ENCODE measurements around the gene SCML2. TPM values are rescaled to one million over a fixed set of nuclear protein-coding genes. Genes with fewer than 3 reads are reported as not detected.

The SCML2 gene
- total and polyA plus RNA-seq, 2 of the 8 experiments (the other 6 are each of a cell fraction or from before 2014, with no cell fraction given) = 14.6 to 18.9 TPM

DNA sequence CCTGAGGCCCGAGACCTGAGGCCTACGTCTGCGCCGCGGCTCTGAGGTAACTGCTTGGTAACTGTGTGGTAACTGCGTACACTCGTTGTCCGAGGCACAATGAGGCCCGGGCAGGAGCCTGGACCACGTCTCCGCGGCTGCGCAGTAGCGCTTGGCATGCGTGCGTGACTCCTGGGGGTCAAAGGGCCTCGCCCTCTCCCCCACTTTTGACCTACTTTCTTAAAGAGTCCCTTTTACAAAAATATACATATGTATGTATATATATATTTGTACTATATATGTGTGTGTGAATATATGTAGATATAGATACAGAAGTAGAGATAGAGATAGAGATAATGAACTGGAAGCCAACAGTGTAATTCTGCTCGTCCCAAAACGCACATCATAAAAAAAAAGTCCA, 133.7 kb downstream of the SCML2 start, which contains the start of gene BEND2:
BEND2 (minus strand) TSS at position 101 of the 400 bp plus-strand sequence. CDS start 136 bp downstream, outside the sequence.
- H3K79me2 ChIP-seq (ENCODE audit: control insufficient read depth in 1 of 2, insufficient read depth in 2 of 2, low read length in 2 of 2) = no peaks in the 10 kb centered on the region
- H4K91ac ChIP-seq (replicated peaks; ENCODE audit: insufficient read length, low read length) = no peak within 1 kb of the TSS
- no peak within 1 kb of the TSS for H2AFZ ChIP-seq (ENCODE audit: low read length)
- POLR2A ChIA-PET (ENCODE audit: partially characterized antibody) = no interaction called here
- no peak within 1 kb of the TSS for H3K4me2 ChIP-seq (ENCODE audit: insufficient read depth in 1 of 2, low read depth in 2 of 2, low read length in 2 of 2)
- no peaks in the 10 kb centered on the region for H4K20me1 ChIP-seq (replicated peaks in 1 of 2; ENCODE audit: control insufficient read depth in 1 of 2, insufficient read depth in 2 of 2, low read length in 2 of 2)
- TF ChIP-seq SAP30 (IDR thresholded peaks at IDR 0.05; ENCODE audit: insufficient read depth, insufficient replicate concordance, low read length) = no peak
- no peak for TF ChIP-seq RFX5 (IDR thresholded peaks at IDR 0.05; ENCODE audit: borderline replicate concordance, low read depth, low read length)
- no peak for TF ChIP-seq SIX5 (IDR thresholded peaks at IDR 0.05; ENCODE audit: low read depth, low read length)
- no peak for TF ChIP-seq KDM1A (IDR thresholded peaks at IDR 0.05; ENCODE audit: borderline replicate concordance, low read length)
- no peak for TF ChIP-seq CREB1 (IDR thresholded peaks at IDR 0.05)
- TF ChIP-seq HDAC2 (IDR thresholded peaks at IDR 0.05; ENCODE audit: borderline replicate concordance in 1 of 2, low read depth in 2 of 2, low read length in 2 of 2) = no peak
- no peak for TF ChIP-seq GTF2F1 (IDR thresholded peaks at IDR 0.05; ENCODE audit: borderline replicate concordance, low read depth, low read length)
- no peak for TF ChIP-seq ATF3 (IDR thresholded peaks at IDR 0.05; ENCODE audit: insufficient read depth, low read depth, low read length)
- no peak for TF ChIP-seq TCF12 (IDR thresholded peaks at IDR 0.05; ENCODE audit: low read depth, low read length)
- TF ChIP-seq TAF1 (IDR thresholded peaks at IDR 0.05; ENCODE audit: low read depth, low read length) = no peak
- H3K4ac ChIP-seq (replicated peaks; ENCODE audit: insufficient read length, low read depth, low read length) = no peak within 1 kb of the TSS
- H3K79me1 ChIP-seq (ENCODE audit: low read depth, low read length) = no peaks in the 10 kb centered on the region
- no peak within 1 kb of the TSS for H3K4me3 ChIP-seq (ENCODE audit: extremely low read depth in 1 of 4, insufficient read depth in 2 of 4, low read depth in 3 of 4, low read length in 4 of 4)
- CTCF ChIA-PET (ENCODE audit: partially characterized antibody) = no interaction called here
- FAIRE-seq (no peak), DNase-seq (ENCODE audit: low read depth in 1 of 2, low spot score in 2 of 2) (no peak)
- no peak within 1 kb of the TSS for H2BK15ac ChIP-seq (ENCODE audit: low read length)
- no peaks in the 10 kb centered on the region for H3K23me2 ChIP-seq (ENCODE audit: low read depth, low read length)
- H2BK12ac ChIP-seq (ENCODE audit: low read depth, low read length) = no peak within 1 kb of the TSS
- no peaks in the 10 kb centered on the region for H3K36me3 ChIP-seq (ENCODE audit: control insufficient read depth in 2 of 4, insufficient read depth in 4 of 4, low read length in 3 of 4)
- H3K9me3 ChIP-seq (ENCODE audit: insufficient read depth in 2 of 2, low read depth in 1 of 2, low read length in 1 of 2) = peaks cover 0 to 4% of the 10 kb centered on the region in 2 experiments; a peak in 1 of 4 replicates
- H4K8ac ChIP-seq (ENCODE audit: extremely low read depth, insufficient read depth, low read length) = no peak within 1 kb of the TSS
- H3K4me1 ChIP-seq (replicated peaks in 1 of 4; ENCODE audit: control insufficient read depth in 3 of 4, insufficient read depth in 4 of 4, low read length in 3 of 4) = no peaks in the 10 kb centered on the region
- H2AK5ac ChIP-seq (ENCODE audit: low read depth, low read length) = no peak within 1 kb of the TSS
- H3K27me3 ChIP-seq (replicated peaks in 1 of 4; ENCODE audit: control insufficient read depth in 3 of 4, extremely low read depth in 1 of 4, insufficient read depth in 3 of 4, low read length in 3 of 4) = no peaks in the 10 kb centered on the region
- H3K18ac ChIP-seq (ENCODE audit: extremely low read depth, low read length) = no peak within 1 kb of the TSS
- H2BK20ac ChIP-seq (ENCODE audit: low read length) = no peak within 1 kb of the TSS
- H3K56ac ChIP-seq (replicated peaks; ENCODE audit: insufficient read length, low read depth, low read length) = no peak within 1 kb of the TSS
- no peak within 1 kb of the TSS for H3K9ac ChIP-seq (replicated peaks in 1 of 4; ENCODE audit: extremely low read depth in 1 of 4, low read depth in 3 of 4, low read length in 3 of 4)
- no peak within 1 kb of the TSS for H4K5ac ChIP-seq (ENCODE audit: insufficient read length, low read depth, low read length)
- H3K14ac ChIP-seq (ENCODE audit: insufficient read length) = no peak within 1 kb of the TSS
- WGBS, 2 experiments (ENCODE audit: extremely low coverage in 1 of 2, insufficient coverage in 1 of 2, insufficient read length in 1 of 2, insufficient replicate concordance in 2 of 2, low coverage in 1 of 2, low lambda C conversion rate in 2 of 2, missing lambda C conversion rate in 1 of 2) = 96% methylated on average over 11 of the region's 19 CpGs; no CpG with 5 or more reads in 1 of the 2 experiments
- H2BK120ac ChIP-seq (replicated peaks; ENCODE audit: low read depth, low read length) = no peak within 1 kb of the TSS
- H3K23ac ChIP-seq (ENCODE audit: insufficient read length) = no peak within 1 kb of the TSS
- H3K27ac ChIP-seq (ENCODE audit: low read depth, low read length) = no peak within 1 kb of the TSS
- H2BK5ac ChIP-seq (ENCODE audit: low read depth, low read length) = no peak within 1 kb of the TSS
